Measurements from ENCODE around the gene KHDRBS2. TPM values are rescaled to one million over a fixed set of nuclear protein-coding genes. Genes with fewer than 3 reads are reported as not detected.

The KHDRBS2 gene
- total RNA-seq, 1 donor from 2014 or later = 1.7 TPM

- TF ChIP-seq POLR2A (IDR thresholded peaks at IDR 0.05) (no peak), POLR2AphosphoS5 (IDR thresholded peaks at IDR 0.05; ENCODE audit: insufficient read depth in 1 of 2, low read depth in 1 of 2) (no peak), CTCF (IDR thresholded peaks at IDR 0.05) (no peak)
- no peaks in the 10 kb centered on the region for H3K27me3 ChIP-seq
- intact Hi-C loops (cut with DNase I) = no loop called here
- H3K4me1 ChIP-seq = no peaks in the 10 kb centered on the region
- H3K9me3 ChIP-seq = no peaks in the 10 kb centered on the region
- no peaks in the 10 kb centered on the region for H3K36me3 ChIP-seq
- H3K27ac ChIP-seq = no peak overlapping the region
- DNase-seq (ENCODE audit: extremely low spot score in 2 of 2) = no peak
- no peak overlapping the region for H3K4me3 ChIP-seq
Measured at GRCh38 chr6:62298745-62299392, 12.8 kb upstream of the KHDRBS2 start.

GRCh38 chr6:62296541-62296940 lies 10.5 kb upstream of the KHDRBS2 start:
- H3K9me3 ChIP-seq = no peaks in the 10 kb centered on the region
- H3K36me3 ChIP-seq = no peaks in the 10 kb centered on the region
- H3K27me3 ChIP-seq = no peaks in the 10 kb centered on the region
- TF ChIP-seq POLR2A (IDR thresholded peaks at IDR 0.05) (no peak), CTCF (IDR thresholded peaks at IDR 0.05) (no peak), POLR2AphosphoS5 (IDR thresholded peaks at IDR 0.05; ENCODE audit: insufficient read depth in 1 of 2, low read depth in 1 of 2) (no peak)
- DNase-seq (ENCODE audit: extremely low spot score in 2 of 2) = no peak
- no peak overlapping the region for H3K4me3 ChIP-seq
- no peak overlapping the region for H3K27ac ChIP-seq
- intact Hi-C loops (cut with DNase I) = no loop called here
- H3K4me1 ChIP-seq = no peaks in the 10 kb centered on the region

GRCh38 chr6:62288974-62289373 lies 2.9 kb upstream of the KHDRBS2 start:
- no peaks in the 10 kb centered on the region for H3K9me3 ChIP-seq
- TF ChIP-seq POLR2A (IDR thresholded peaks at IDR 0.05) = no peak
- TF ChIP-seq POLR2AphosphoS5 (IDR thresholded peaks at IDR 0.05; ENCODE audit: insufficient read depth in 1 of 2, low read depth in 1 of 2) = no peak
- TF ChIP-seq CTCF (IDR thresholded peaks at IDR 0.05) = no peak
- H3K36me3 ChIP-seq = no peaks in the 10 kb centered on the region
- DNase-seq (ENCODE audit: extremely low spot score in 2 of 2) = no peak
- no peaks in the 10 kb centered on the region for H3K4me1 ChIP-seq
- H3K4me3 ChIP-seq = no peak overlapping the region
- intact Hi-C loops (cut with DNase I) = no loop called here
- H3K27me3 ChIP-seq = no peaks in the 10 kb centered on the region
- no peak overlapping the region for H3K27ac ChIP-seq

GRCh38 chr6:62288562-62288961 lies 2.5 kb upstream of the KHDRBS2 start:
- TF ChIP-seq POLR2A (IDR thresholded peaks at IDR 0.05) (no peak), CTCF (IDR thresholded peaks at IDR 0.05) (no peak), POLR2AphosphoS5 (IDR thresholded peaks at IDR 0.05; ENCODE audit: insufficient read depth in 1 of 2, low read depth in 1 of 2) (no peak)
- H3K9me3 ChIP-seq = no peaks in the 10 kb centered on the region
- H3K27me3 ChIP-seq = no peaks in the 10 kb centered on the region
- H3K4me3 ChIP-seq = no peak overlapping the region
- H3K36me3 ChIP-seq = no peaks in the 10 kb centered on the region
- H3K27ac ChIP-seq = no peak overlapping the region
- DNase-seq (ENCODE audit: extremely low spot score in 2 of 2) = no peak
- H3K4me1 ChIP-seq = no peaks in the 10 kb centered on the region
- intact Hi-C loops (cut with DNase I) = no loop called here

GRCh38 chr6:62286470-62286843 lies 432 bp upstream of the KHDRBS2 start:
- H3K4me3 ChIP-seq = peak overlapping the region; percentile 18 to 24
- TF ChIP-seq CTCF (IDR thresholded peaks at IDR 0.05) (no peak), POLR2A (IDR thresholded peaks at IDR 0.05) (no peak), POLR2AphosphoS5 (IDR thresholded peaks at IDR 0.05; ENCODE audit: insufficient read depth in 1 of 2, low read depth in 1 of 2) (no peak)

More at GRCh38 chr6:62286470-62286843, 432 bp upstream of the KHDRBS2 start:
- H3K27ac ChIP-seq = no peak overlapping the region
- no peaks in the 10 kb centered on the region for H3K27me3 ChIP-seq
- intact Hi-C loops (cut with DNase I) = no loop called here
- no peak for DNase-seq (ENCODE audit: extremely low spot score in 2 of 2)
- H3K4me1 ChIP-seq = no peaks in the 10 kb centered on the region
- no peaks in the 10 kb centered on the region for H3K9me3 ChIP-seq
- H3K36me3 ChIP-seq = no peaks in the 10 kb centered on the region
